HG02970 (cell line): ENCODE results near the gene KDF1.
"Not testable (repeated sequence)": the region's sequence is repeated elsewhere in the genome, so short reads cannot be mapped to it uniquely, and the experiment has no call there.

Experiments used
- ATAC-seq: cut with Tn5 transposase; IDR thresholded peaks from one replicate; pipeline ENCODE4 v1.9.1; 2021; ENCODE audit warnings: mild to moderate bottlenecking, moderate library complexity, moderate number of reproducible peaks; ENCODE audit not compliant: unreplicated experiment, low FRiP score

Gene KDF1

GRCh38 chr1:26994787-26995517 is 34.7 kb upstream of the KDF1 start:
- ATAC-seq, result no peak

- no peak for ATAC-seq
Observed at GRCh38 chr1:26994020-26994786, 33.9 kb upstream of the KDF1 start.

GRCh38 chr1:26993237-26994019 is 33.2 kb upstream of the KDF1 start, which contains the start of gene TRNP1:
TRNP1 (plus strand) TSS chr1:26993692; CDS start chr1:26993787, 95 bp downstream.
- no peak for ATAC-seq

- no peak for ATAC-seq
Observed at GRCh38 chr1:26991310-26992116, 31.2 kb upstream of the KDF1 start.

- ATAC-seq, result not testable (repeated sequence)
Observed at GRCh38 chr1:26989403-26990109, 29.3 kb upstream of the KDF1 start.

DNA sequence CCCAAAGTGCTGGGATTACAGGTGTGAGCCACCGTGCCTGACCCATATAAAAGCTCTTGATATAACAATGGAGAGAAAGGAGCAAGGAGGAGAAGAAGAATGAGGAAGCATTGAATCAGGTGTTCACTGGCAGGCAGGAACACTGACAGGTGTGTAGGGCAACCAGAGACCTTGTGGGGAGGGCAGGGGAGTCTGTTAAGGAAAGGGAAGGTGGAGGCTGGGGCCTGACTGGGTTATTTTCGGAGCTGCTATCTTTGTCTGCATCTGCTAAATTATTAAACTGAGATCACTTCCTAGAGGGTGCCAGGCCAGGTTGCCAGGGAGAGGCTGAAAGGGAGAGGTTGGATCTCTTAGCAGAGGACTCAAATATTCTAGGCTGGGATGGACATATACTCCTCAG is 26.4 kb upstream of the KDF1 start:
- no peak for ATAC-seq

- no peak for ATAC-seq
Observed at GRCh38 chr1:26984291-26984690, 24.0 kb upstream of the KDF1 start.

- no peak for ATAC-seq
Observed at GRCh38 chr1:26983863-26984262, 23.6 kb upstream of the KDF1 start.

DNA sequence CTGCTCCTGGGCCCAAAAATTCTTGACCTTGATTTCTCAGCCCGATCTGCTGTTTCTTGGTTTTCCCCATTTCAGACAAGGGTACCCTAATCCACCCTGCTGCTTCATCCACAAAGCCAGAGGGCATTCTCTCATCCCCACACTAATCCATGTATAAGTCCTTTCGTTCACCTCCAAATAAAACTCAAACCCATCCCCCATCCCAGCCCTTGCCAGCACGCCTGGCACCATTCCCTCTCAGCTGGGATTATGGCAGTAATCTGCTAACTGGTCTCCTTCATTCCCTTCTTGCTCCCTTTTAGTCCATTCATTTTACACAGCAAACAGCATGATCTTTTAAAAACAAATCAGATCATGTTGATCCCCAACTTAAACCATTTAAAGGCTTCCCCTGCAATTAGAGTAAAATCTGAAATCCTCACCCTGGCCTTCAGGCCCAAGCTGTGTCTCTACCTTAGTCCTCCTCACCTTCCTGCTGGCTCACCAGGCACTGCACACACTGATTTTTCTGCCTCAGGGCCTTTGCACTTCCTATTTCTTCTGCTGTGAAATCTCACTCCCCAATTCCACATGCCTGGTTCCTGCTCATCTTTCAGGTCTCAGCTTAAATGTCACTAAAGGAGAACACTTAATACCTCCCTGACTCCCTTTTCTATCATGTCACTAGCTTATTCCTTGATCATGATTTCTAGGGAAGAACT is 21.0 kb upstream of the KDF1 start:
- ATAC-seq, result no peak

- no peak for ATAC-seq
Observed at GRCh38 chr1:26978901-26979300, 18.6 kb upstream of the KDF1 start.

DNA sequence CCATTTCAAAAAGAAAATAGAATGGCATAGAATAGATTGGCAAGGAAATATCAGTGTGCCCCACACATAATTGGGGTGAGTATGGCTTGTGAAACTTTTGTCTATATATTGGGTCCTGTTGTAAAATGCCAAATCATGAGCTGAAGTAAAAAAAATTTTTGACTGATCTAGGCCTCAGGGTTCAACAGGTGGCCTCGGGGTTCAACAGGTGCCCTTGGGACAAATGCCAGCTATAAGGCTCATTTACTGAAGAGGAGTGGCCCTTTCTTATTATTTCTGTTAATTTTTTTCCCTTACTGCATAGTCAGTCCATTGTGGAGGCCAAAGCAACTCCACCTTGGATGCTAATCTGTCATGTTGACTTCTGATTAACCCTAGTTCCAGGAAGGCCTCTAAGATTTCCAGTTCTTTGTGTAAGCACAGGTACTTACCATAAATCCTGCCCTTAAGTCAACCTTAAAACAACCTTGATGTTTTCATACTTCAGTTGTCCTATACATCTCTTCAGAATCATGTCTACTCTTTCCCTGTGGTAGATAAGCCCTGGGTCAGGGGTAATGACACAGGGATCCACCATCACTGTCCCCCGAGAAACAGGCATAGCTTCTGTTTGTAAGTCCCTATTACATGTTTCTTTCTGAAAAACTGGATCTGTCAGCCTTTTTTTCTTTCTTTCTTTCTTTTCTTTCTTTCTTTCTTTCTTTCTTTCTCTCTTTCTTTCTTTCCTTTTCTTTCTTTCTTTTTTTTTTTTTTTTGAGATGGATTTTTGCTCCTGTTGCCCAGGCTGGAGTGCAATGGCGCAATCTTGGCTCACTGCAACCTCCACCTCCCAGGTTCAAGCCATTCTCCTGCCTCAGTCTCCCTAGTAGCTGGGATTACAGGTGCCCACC is 16.6 kb upstream of the KDF1 start:
- no peak for ATAC-seq

DNA sequence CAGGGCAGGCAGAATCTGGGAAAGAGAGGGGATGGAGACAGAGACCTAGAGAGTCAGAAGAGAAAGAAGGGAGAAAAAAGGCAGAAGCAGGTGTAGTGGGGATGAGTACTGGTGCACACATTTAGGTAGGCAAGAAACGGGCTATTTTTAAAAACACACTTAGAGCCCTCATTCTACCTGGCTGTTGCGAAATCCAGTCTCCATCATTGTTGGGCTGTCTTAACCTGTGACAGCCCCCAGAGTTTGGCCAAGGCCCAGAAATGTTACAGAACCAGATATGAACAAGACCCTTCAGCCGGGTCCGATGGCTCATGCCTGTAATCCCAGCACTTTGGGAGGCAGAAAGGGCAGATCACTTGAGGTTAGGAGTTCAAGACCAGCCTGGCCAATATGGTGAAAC is 12.6 kb upstream of the KDF1 start:
- ATAC-seq, result no peak

DNA sequence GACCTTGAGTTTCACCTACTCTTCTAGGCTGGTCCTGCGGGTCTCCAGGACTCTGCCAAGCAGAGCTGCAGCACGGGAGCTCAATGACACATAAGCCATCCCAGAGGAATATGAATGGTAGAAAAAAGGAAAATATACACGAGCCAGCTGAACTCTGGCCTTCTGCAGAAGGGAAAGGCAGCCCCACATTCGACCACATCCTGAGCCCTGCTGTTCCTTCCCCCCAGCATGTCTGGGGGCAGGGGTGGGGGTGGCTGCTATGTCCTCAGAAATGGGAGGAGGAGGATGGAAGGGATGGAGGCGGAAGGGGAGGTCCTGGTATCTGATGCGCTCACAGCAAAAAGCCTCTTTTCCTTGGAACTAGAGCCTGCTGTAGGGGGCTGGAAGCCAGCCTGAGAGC is 12.1 kb upstream of the KDF1 start:
- ATAC-seq, result no peak

DNA sequence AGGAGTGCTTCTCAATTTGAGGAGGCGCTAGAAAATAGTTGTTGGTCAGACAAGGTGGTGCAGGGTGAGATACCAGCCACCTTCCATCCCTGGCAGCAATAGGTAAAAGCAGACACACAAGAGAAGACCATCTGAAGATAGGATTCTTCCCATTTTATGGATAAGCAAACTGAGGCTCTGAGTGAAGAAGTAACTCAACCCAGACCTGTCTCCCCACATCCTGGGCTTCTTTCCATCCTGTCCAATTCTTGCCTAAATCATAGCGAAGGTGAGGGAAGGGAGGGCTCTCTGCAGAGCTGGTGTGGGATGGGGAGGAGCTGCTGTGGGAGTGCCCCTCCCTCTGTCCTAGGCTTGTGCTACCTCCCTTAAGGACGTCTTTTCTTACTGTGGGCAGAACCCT is 11.3 kb upstream of the KDF1 start:
- no peak for ATAC-seq

DNA sequence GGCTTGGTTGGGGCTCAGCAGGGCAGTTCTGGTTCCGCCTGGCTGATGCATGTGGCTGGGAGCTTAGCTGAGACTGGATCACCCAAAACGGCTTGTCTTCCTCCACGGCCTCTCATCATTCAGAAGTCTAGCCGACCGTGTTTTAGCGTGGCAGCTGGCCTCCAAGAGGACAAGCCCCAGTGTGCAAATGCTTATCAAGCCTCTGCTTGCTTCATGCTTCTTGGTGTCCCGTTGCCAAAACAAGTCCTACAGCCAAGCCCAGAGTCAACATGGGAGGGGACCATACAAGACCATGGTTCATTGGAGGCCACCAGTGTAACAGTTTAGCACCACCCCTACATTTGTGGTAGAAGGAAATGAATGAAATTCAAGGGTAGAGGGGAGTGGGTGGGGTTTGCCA is 10.5 kb upstream of the KDF1 start:
- ATAC-seq, result no peak

DNA sequence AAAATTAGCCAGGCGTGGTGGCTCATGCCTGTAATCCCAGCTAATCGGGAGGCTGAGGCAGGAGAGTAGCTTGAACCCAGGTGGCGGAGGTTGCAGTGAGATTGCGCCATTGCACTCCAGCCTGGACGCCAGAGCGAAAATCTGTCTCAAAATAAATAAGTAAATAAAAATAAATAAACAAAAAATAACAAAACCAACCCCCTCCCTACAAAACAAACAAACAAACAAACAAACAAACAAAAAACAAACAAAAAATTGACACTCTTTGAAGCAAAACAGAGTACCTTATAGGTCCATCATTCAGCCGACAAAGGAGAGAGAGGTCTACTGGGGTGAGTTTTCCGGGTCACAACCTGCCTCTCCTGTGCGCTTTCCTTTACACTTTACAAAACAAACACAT is 5.4 kb upstream of the KDF1 start:
- no peak for ATAC-seq

DNA sequence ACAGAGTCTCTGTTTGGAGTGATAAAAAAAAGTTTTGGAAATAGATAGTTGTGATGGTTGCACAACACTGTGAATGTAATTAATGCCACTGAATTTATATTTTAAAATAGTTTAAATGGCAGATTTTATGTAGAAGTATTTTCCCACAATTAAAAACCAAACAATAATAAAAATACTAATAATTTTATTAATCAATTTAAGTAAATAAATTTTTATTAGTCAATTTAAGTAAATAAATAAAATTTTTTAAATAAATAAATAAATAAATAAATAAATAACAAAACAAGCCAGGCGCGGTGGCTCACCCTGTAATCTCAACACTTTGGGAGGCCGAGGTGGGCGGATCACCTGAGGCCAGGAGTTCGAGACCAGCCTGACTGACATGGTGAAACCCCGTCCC is 4.9 kb upstream of the KDF1 start:
- no peak for ATAC-seq

DNA sequence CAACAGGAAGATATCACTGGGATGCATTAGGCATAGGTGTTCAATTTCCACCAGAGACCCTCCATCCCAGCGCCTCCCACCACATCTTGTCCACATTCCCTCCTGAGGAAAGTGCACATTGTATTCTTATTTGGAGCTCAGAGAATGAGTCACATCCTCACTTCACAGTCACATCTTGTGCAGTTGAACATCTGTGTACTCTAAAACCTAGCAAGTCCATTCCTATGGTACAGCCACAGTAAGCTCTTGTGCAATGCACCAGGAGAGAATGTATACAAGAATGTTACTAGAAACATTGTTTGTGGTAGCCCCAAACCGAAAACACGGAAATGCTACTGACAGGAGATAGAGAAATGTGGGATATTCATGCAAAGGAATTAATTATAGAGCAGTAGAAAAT is 1.6 kb upstream of the KDF1 start:
- no peak for ATAC-seq
